ENCODE data around the gene MOB3B. TPM values are rescaled to one million over a fixed set of nuclear protein-coding genes. Genes with fewer than 3 reads are reported as not detected.

The MOB3B gene
- total RNA-seq, 1 donor from 2014 or later: 11.0 TPM

DNA sequence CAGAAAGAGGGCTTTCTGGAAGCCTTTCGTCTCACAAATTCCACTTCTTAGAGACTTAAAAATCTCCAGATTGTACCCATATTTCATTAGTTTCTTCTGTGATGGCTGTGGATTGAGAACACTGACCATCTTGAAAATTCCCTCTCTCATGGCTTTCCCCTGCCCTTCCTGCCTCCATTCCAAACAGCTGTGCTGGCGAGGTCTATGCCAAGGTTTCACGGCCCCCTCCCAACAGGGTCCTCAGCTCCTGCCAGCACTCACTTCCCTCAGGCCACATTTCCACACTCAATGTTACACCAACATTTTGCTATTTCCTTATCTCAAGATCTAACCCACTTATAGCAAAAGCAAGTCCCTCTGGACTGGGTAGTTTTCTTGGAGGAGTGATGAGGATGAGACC is 192.4 kb downstream of the MOB3B start:
- intact Hi-C loops (cut with DNase I): loop anchor here (5.0 kb wide), 1 partner anchor 205 kb away; no protein-coding TSS in a partner anchor
- TF ChIP-seq POLR2AphosphoS5 (IDR thresholded peaks at IDR 0.05; ENCODE audit: insufficient read depth in 1 of 2, low read depth in 1 of 2): no peak
- no peak for TF ChIP-seq POLR2A (IDR thresholded peaks at IDR 0.05)
- TF ChIP-seq, protein P1, sequence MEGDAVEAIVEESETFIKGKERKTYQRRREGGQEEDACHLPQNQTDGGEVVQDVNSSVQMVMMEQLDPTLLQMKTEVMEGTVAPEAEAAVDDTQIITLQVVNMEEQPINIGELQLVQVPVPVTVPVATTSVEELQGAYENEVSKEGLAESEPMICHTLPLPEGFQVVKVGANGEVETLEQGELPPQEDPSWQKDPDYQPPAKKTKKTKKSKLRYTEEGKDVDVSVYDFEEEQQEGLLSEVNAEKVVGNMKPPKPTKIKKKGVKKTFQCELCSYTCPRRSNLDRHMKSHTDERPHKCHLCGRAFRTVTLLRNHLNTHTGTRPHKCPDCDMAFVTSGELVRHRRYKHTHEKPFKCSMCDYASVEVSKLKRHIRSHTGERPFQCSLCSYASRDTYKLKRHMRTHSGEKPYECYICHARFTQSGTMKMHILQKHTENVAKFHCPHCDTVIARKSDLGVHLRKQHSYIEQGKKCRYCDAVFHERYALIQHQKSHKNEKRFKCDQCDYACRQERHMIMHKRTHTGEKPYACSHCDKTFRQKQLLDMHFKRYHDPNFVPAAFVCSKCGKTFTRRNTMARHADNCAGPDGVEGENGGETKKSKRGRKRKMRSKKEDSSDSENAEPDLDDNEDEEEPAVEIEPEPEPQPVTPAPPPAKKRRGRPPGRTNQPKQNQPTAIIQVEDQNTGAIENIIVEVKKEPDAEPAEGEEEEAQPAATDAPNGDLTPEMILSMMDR (IDR thresholded peaks at IDR 0.05): no peak
- Histone ChIP-seq H3K36me3 (no peaks in the 10 kb centered on the region), H3K27ac (peak overlapping the region; percentile 73), H3K4me1 (peaks cover 53% of the 10 kb centered on the region), H3K27me3 (no peaks in the 10 kb centered on the region), H3K4me3 (no peak overlapping the region), H3K9me3 (no peaks in the 10 kb centered on the region)
- no peak for DNase-seq (ENCODE audit: extremely low spot score in 2 of 2)

DNA sequence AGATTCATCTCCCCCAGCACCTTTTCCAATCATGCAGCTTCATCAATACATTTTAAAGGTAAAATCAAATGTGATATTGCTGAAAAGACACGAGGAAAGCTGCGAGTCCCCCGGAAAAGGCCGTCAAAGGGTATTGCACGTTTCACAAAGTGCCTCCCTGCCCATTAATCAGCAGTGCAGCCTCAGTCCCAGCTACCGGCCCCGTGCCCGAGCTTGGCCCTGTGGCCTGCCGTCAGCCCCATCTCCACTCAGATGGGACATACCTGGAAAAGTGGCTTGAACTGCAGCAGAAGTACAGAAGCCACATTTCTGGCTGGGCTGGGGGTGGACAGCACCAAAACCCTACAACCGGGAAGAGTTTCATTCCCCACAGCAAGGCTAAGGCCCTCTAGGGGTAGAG is 192.8 kb downstream of the MOB3B start:
- peak overlapping the region; percentile 73 for H3K27ac ChIP-seq
- intact Hi-C loops (cut with DNase I): loop anchor here (5.0 kb wide), 1 partner anchor 205 kb away; no protein-coding TSS in a partner anchor

DNA sequence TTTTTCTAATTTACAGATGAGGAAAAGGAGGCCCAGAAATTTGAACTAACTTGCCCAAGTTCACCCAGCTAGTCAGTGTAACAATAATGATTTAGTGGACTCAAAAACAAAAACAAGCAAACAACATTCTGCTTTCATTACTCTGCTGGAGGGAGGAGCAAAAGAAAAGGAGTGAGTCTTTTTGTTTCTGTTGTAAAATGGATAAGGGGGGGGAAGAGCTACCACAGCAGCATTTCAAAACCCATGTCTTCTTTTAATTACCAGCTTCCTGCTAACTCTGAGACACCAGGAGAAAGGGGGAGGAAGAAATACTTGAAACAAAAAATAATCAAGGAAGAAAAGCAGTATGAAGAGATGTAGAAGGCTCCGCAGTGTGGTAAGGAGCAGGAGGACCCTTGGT is 193.5 kb downstream of the MOB3B start:
- Histone ChIP-seq H3K4me1 (peaks cover 52% of the 10 kb centered on the region), H3K9me3 (no peaks in the 10 kb centered on the region)

More for the DNA sequence above, 192.8 kb downstream of the MOB3B start:
- DNase-seq (ENCODE audit: extremely low spot score in 2 of 2): no peak
- H3K9me3 ChIP-seq: no peaks in the 10 kb centered on the region
- peaks cover 52% of the 10 kb centered on the region for H3K4me1 ChIP-seq
- H3K36me3 ChIP-seq: no peaks in the 10 kb centered on the region
- no peak overlapping the region for H3K4me3 ChIP-seq
- TF ChIP-seq POLR2AphosphoS5 (IDR thresholded peaks at IDR 0.05; ENCODE audit: insufficient read depth in 1 of 2, low read depth in 1 of 2) (no peak), POLR2A (IDR thresholded peaks at IDR 0.05) (no peak)
- TF ChIP-seq, protein P1 (IDR thresholded peaks at IDR 0.05): no peak
- no peaks in the 10 kb centered on the region for H3K27me3 ChIP-seq

DNA sequence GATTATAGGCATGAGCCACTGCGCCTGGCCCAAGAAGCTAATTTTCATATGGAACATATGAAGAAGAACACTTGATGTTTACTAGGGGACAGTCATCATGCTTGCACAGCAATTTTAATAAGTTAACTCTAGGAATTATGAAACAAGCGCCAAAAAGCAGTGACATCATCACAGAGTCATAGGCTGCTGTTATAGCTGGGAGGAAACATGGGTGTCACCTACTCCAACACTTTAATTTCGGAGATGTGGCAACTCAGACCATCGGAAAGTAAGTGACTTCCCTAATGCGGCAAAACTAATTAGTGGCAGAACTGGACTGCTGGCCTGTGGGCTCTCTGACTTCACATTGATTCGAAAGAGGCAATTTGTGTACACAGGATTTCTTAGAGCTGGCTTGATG is 194.5 kb downstream of the MOB3B start:
- DNase-seq (ENCODE audit: extremely low spot score in 2 of 2): no peak
- intact Hi-C loops (cut with DNase I): loop anchor here (5.0 kb wide), 1 partner anchor 207 kb away; no protein-coding TSS in a partner anchor
- Histone ChIP-seq H3K9me3 (no peaks in the 10 kb centered on the region), H3K36me3 (peaks cover 0 to 7% of the 10 kb centered on the region in 2 donors), H3K4me3 (no peak overlapping the region), H3K4me1 (peaks cover 41% of the 10 kb centered on the region), H3K27ac (no peak overlapping the region), H3K27me3 (no peaks in the 10 kb centered on the region)
- TF ChIP-seq, protein P1 (IDR thresholded peaks at IDR 0.05): no peak
- no peak for TF ChIP-seq POLR2A (IDR thresholded peaks at IDR 0.05)

More for the DNA sequence above, 193.5 kb downstream of the MOB3B start:
- Histone ChIP-seq H3K4me3 (no peak overlapping the region), H3K27ac (peak overlapping the region; percentile 73), H3K27me3 (no peaks in the 10 kb centered on the region), H3K36me3 (no peaks in the 10 kb centered on the region)
- intact Hi-C loops (cut with DNase I): loop anchor here (5.0 kb wide), 1 partner anchor 206 kb away; no protein-coding TSS in a partner anchor
- TF ChIP-seq, protein P1 (IDR thresholded peaks at IDR 0.05): no peak
- TF ChIP-seq POLR2A (IDR thresholded peaks at IDR 0.05) (no peak), POLR2AphosphoS5 (IDR thresholded peaks at IDR 0.05; ENCODE audit: insufficient read depth in 1 of 2, low read depth in 1 of 2) (no peak)
- DNase-seq (ENCODE audit: extremely low spot score in 2 of 2): no peak

DNA sequence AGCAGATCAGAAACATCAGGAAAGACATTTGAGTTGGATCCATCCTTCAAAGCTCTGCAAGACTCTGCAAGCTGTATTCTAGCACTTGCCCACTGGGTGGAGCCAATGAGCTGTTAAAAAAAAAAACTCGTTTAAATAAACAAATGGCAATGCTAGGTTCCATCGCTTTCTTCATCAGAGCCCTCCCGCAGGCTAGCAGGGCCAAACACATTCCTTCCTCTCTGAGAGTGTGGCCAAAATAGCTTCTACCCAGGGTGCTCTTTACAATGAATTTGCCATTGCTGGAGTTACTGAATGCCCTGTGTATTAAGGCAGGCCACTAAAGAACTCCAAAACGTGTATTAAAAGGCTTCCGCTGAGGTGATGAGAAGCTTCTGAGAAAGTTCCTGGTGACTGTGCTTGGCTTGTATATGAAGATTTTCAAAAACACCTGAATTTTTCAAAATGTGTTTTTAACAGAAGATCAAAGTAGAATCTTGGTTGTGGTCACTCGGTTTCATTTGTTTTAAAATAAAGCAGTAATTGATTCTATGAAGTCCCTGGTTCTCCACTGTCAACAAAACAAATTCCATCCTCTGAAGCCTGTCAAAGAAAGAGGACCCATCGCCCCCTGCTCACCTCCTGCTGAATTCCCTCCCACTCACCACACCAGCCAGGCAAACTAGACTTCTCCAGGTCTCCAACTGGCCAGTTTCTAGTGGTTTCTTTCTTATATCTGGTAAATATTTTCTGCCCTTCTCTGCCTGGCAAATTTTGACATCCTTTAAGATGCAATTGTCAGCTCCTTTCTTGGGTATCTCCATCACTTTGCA is 196.2 kb downstream of the MOB3B start:
- no peak overlapping the region for H3K27ac ChIP-seq
- H3K4me3 ChIP-seq: no peak overlapping the region
- TF ChIP-seq POLR2A (IDR thresholded peaks at IDR 0.05) (no peak), POLR2AphosphoS5 (IDR thresholded peaks at IDR 0.05; ENCODE audit: insufficient read depth in 1 of 2, low read depth in 1 of 2) (peak in 1 of 2 donors; percentile 76)
- TF ChIP-seq, protein P1 (IDR thresholded peaks at IDR 0.05): peak; percentile 71 to 91 (median 74)
- H3K9me3 ChIP-seq: no peaks in the 10 kb centered on the region
- no peaks in the 10 kb centered on the region for H3K27me3 ChIP-seq
- intact Hi-C loops (cut with DNase I): no loop called here
- peaks cover 0 to 12% of the 10 kb centered on the region in 2 donors for H3K36me3 ChIP-seq
- DNase-seq (ENCODE audit: extremely low spot score in 2 of 2): no peak
- peaks cover 25% of the 10 kb centered on the region for H3K4me1 ChIP-seq

Data from vagina (tissue), 2 donors.